Measurements from ENCODE around the gene ABCA7.

ABCA7 gene

DNA sequence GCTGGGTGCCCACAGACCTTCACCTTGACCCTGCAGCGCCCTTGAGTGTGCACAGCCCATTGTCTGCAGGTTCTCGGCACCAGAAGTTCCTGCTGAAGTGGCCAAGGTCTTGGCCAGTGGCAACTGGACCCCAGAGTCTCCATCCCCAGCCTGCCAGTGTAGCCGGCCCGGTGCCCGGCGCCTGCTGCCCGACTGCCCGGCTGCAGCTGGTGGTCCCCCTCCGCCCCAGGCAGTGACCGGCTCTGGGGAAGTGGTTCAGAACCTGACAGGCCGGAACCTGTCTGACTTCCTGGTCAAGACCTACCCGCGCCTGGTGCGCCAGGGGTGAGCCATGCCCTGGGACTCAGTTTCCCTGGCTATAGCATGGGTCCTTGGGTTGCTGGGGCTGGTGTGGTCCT, 15.1 kb downstream of the ABCA7 start:
- H3K27ac Mint-ChIP-seq, result no peak overlapping the region
- TF ChIP-seq, protein P1, sequence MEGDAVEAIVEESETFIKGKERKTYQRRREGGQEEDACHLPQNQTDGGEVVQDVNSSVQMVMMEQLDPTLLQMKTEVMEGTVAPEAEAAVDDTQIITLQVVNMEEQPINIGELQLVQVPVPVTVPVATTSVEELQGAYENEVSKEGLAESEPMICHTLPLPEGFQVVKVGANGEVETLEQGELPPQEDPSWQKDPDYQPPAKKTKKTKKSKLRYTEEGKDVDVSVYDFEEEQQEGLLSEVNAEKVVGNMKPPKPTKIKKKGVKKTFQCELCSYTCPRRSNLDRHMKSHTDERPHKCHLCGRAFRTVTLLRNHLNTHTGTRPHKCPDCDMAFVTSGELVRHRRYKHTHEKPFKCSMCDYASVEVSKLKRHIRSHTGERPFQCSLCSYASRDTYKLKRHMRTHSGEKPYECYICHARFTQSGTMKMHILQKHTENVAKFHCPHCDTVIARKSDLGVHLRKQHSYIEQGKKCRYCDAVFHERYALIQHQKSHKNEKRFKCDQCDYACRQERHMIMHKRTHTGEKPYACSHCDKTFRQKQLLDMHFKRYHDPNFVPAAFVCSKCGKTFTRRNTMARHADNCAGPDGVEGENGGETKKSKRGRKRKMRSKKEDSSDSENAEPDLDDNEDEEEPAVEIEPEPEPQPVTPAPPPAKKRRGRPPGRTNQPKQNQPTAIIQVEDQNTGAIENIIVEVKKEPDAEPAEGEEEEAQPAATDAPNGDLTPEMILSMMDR (IDR thresholded peaks at IDR 0.05), result no peak
- H3K36me3 Mint-ChIP-seq (ENCODE audit: low read depth), result no peaks in the 10 kb centered on the region
- H3K27me3 Mint-ChIP-seq (ENCODE audit: low read depth, poor library complexity), result peaks cover 3% of the 10 kb centered on the region
- no peak overlapping the region for H3K4me3 Mint-ChIP-seq
- DNase-seq, result no peak
- peaks cover 17% of the 10 kb centered on the region for H3K4me1 Mint-ChIP-seq
- H3K9me3 Mint-ChIP-seq, result no peaks in the 10 kb centered on the region

DNA sequence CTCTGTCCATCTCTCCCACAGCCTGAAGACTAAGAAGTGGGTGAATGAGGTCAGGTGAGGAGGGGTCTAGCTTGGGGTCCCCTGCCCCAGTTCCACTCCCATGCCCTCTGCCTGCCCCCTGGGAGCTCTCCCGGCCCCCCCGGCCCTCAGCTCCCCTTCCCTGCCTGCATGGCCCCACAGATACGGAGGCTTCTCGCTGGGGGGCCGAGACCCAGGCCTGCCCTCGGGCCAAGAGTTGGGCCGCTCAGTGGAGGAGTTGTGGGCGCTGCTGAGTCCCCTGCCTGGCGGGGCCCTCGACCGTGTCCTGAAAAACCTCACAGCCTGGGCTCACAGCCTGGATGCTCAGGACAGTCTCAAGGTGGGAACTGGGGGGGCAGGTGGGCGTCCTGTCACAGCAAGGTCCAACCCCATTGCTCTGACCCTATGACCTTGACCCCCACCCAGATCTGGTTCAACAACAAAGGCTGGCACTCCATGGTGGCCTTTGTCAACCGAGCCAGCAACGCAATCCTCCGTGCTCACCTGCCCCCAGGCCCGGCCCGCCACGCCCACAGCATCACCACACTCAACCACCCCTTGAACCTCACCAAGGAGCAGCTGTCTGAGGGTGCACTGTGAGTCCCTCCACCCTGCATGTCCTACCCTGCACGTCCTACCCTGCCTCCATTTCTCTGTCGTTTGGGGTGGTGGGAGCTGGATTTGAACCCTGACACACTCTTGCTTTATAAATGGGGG, 16.1 kb downstream of the ABCA7 start:
- no peak overlapping the region for H3K4me3 Mint-ChIP-seq
- H3K27ac Mint-ChIP-seq, result no peak overlapping the region
- peaks cover 3% of the 10 kb centered on the region for H3K27me3 Mint-ChIP-seq (ENCODE audit: low read depth, poor library complexity)
- no peak for DNase-seq
- no peaks in the 10 kb centered on the region for H3K36me3 Mint-ChIP-seq (ENCODE audit: low read depth)
- TF ChIP-seq, protein P1 (IDR thresholded peaks at IDR 0.05), result no peak
- H3K9me3 Mint-ChIP-seq, result no peaks in the 10 kb centered on the region
- peaks cover 17% of the 10 kb centered on the region for H3K4me1 Mint-ChIP-seq

DNA sequence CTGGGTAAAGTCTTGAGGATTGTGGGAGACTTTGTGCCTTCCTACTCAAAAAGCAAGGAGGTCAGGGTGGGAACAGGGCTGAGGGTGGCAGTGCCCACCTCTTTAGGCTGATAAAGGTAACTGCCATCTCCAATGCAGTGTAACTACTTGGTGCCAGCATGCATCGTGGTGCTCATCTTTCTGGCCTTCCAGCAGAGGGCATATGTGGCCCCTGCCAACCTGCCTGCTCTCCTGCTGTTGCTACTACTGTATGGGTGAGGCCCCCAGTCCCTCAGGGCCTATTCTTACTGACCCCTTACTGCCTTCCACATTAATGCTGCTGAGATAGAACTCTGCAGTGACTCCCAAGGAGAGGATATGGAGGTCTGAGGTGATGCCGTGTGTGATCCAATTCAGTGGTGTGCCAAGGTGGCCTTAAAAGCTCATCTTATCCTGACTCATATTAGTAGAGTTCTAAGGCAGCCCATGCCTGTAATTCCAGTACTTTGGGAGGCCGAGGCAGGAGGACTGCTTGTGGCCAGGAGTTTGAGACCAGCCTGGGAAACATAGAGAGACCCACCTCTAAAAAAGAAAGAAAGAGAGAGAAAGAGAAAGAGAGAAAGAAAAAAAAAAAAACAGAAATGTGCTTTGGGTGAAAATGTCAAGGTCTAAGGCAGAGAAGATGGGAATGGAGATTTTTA, 17.4 kb downstream of the ABCA7 start:
- TF ChIP-seq, protein P1 (IDR thresholded peaks at IDR 0.05), result no peak
- Mint-ChIP-seq H3K36me3 (ENCODE audit: low read depth) (no peaks in the 10 kb centered on the region), H3K9me3 (no peaks in the 10 kb centered on the region), H3K4me1 (peaks cover 13% of the 10 kb centered on the region), H3K27me3 (ENCODE audit: low read depth, poor library complexity) (peaks cover 6% of the 10 kb centered on the region), H3K4me3 (no peak overlapping the region), H3K27ac (no peak overlapping the region)
- no peak for DNase-seq

DNA sequence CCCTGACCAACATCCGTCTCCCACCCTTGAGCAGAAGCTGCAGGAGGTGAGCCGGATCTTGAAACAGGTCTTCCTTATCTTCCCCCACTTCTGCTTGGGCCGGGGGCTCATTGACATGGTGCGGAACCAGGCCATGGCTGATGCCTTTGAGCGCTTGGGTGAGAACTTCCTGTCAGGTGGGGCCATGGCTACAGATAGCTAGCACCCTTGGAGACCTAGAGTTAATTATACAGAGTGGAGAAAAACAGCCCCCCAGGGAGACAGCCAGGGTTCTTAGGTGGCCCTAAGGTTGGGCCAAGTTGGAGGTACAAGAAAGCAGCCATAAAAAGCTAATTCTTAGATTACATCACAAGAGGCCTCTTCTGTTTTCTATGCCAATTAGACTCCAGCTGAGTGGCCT, 18.2 kb downstream of the ABCA7 start:
- H3K36me3 Mint-ChIP-seq (ENCODE audit: low read depth), result no peaks in the 10 kb centered on the region
- peaks cover 6% of the 10 kb centered on the region for H3K27me3 Mint-ChIP-seq (ENCODE audit: low read depth, poor library complexity)
- H3K9me3 Mint-ChIP-seq, result no peaks in the 10 kb centered on the region

DNA sequence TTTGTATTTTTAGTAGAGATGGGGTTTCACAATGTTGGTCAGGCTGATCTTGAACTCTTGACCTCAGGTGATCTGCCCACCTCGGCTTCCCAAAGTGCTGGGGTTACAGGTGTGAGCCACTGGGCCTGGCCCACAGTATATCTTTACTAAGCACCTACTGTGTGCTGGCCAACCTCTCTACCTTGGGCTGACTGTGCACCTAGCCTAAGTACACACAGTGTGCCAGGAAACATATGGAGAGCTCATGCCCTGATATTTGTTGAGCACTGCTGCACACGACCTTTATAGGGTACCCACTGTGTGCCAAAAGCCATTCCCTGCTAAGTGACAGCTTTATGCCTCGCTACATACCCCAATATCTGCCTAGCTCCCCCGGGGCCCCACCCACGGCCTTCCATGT, 20.8 kb downstream of the ABCA7 start:
- H3K4me3 Mint-ChIP-seq, result no peak overlapping the region
- no peaks in the 10 kb centered on the region for H3K9me3 Mint-ChIP-seq
- H3K27me3 Mint-ChIP-seq (ENCODE audit: low read depth, poor library complexity), result peaks cover 28% of the 10 kb centered on the region
- H3K27ac Mint-ChIP-seq, result no peak overlapping the region
- DNase-seq, result no peak
- H3K36me3 Mint-ChIP-seq (ENCODE audit: low read depth), result no peaks in the 10 kb centered on the region
- peaks cover 19% of the 10 kb centered on the region for H3K4me1 Mint-ChIP-seq
- TF ChIP-seq, protein P1 (IDR thresholded peaks at IDR 0.05), result no peak

More for the DNA sequence above, 18.2 kb downstream of the ABCA7 start:
- no peak for DNase-seq
- Mint-ChIP-seq H3K4me1 (peaks cover 12% of the 10 kb centered on the region), H3K4me3 (no peak overlapping the region), H3K27ac (no peak overlapping the region)
- TF ChIP-seq, protein P1 (IDR thresholded peaks at IDR 0.05), result no peak
